ENCODE results near the gene AOC1.

GRCh38 chr7:150803161-150803860 is 49.0 kb upstream of the AOC1 start:
- TF ChIP-seq CTCF (conservative IDR thresholded peaks at IDR 0.05; ENCODE audit: low read depth, low read length) (no peak), MXI1 (IDR thresholded peaks at IDR 0.05; ENCODE audit: borderline replicate concordance, low read depth, low read length) (no peak), RFX5 (IDR thresholded peaks at IDR 0.05; ENCODE audit: low read depth, low read length) (no peak), CEBPB (IDR thresholded peaks at IDR 0.05; ENCODE audit: low read depth, low read length) (no peak), ELK1 (IDR thresholded peaks at IDR 0.05; ENCODE audit: borderline replicate concordance, low read depth, low read length) (no peak), RAD21 (IDR thresholded peaks at IDR 0.05; ENCODE audit: low read length) (no peak), SMC3 (IDR thresholded peaks at IDR 0.05; ENCODE audit: low read depth, low read length) (no peak), POLR2A (IDR thresholded peaks at IDR 0.05; ENCODE audit: low read depth, low read length) (no peak), RCOR1 (IDR thresholded peaks at IDR 0.05; ENCODE audit: insufficient replicate concordance, low read length) (no peak), CHD1 (IDR thresholded peaks at IDR 0.05; ENCODE audit: low read depth, low read length) (no peak), MAFK (IDR thresholded peaks at IDR 0.05; ENCODE audit: low read depth, low read length) (no peak)
